Measurements from ENCODE around the gene CIB4.
A peak's percentile ranks its signal among the peaks of the same experiment; 100 is the strongest.
"Not testable (repeated sequence)": the region's sequence is repeated elsewhere in the genome, so short reads cannot be mapped to it uniquely, and the experiment has no call there.

Gene CIB4

DNA sequence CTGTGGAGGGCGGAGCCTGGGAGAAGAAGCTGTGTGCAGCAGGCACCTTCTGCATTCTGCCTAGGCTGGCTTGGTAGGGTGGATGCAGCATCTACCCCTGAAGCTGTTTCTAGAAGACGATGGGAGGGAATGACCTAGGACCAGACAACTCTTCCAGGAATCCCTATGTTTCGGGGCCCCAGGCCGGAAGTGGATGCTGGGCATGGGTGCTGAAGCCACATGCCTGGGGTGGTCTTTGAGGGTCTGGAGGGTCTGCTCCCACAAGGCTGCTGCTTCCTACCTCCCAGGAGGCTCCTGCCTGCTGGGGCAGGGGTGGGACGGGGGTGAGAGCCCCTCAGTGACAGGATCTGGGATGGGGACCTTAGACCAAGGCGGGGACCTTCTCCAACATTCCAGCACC lies 61.0 kb downstream of the CIB4 start:
- no peak for DNase-seq

- no peak for DNase-seq
Measured at GRCh38 chr2:26579723-26580040, 61.5 kb downstream of the CIB4 start.

DNA sequence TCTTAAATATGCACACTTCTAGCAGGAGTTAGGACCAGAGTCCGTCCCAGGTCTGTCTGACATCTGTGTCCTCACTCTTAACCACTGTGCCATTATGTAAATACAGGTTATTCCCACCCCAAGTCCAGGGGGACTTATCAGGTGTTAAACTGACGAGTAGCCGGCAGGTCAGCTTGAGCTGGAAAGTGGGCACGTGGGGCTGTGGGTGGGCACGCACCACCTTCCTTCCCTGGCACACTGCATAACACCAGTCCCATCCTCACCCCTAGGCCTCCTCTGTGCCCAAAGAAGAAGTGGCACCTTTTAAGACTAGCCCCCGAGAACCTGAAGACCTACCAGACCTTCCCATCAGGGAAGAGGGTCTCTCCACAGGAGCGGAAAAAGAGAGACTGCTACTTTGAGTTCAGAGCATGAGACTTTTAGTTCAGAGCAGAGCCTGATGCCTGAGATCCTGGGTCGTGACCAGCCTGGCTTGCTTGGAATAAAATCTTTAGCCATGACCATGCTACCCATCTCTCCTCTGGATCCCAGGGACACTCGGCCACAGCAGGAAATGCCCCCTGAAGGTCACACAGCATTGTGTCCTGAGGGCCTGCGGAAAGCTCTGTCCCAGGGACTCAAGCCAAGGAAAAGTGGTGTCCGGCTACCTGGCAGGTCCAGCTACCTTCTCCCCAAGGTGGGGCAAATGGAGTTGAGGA lies 62.0 kb downstream of the CIB4 start:
- DNase-seq: no peak

DNA sequence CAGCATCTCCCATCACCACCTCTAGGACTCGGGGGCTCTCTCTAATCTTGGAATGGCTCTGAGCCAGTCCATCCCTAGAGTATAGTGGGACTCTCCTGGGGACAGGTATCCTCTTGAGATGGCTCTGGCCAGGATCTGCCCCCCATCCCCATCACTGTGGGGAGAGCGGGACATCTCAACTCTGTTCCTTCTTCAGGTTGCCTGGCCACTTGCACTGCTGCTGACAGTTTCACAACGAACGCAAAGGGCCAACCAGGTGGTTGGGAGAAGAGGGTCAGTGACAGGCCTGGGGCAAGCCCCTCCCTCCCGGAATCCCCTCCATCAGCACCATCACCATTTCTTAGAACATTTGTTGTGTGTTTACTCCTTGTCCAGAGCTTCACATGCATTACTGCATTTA lies 62.6 kb downstream of the CIB4 start:
- no peak for DNase-seq

- no peak for DNase-seq
Measured at GRCh38 chr2:26578113-26578458, 63.1 kb downstream of the CIB4 start.

DNA sequence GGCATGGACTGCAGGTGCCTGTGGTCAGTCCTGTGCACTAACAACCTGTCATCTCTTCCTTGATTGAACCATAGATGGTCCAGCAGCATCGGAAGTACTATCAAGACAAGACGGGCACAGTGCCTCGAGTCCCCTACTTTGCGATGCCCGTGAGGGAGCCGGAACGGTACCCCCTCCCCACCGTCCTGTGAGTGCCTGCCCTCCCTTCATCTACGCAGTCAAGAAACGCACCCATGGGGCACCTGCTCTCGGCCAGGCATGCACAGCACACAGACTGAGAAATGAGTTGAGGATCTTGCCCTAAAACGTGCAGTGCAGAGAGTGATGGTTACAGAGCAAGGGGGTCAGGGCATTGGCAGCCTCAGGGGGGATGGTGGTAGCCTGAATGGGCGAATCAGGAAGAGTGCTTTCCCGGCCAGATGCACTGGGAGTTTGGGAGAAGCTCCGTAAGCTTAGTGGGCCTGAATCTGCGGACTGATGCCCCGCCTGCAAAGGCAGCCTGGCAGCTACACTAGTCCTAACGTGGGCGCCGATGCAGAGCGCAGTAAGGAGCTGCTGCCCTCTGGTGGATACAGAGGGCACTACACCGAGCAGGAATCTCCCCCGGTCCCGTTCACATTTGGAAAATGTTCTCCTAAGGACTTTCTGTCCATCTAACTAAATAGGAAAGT lies 63.6 kb downstream of the CIB4 start:
- DNase-seq: peak; percentile 61

DNA sequence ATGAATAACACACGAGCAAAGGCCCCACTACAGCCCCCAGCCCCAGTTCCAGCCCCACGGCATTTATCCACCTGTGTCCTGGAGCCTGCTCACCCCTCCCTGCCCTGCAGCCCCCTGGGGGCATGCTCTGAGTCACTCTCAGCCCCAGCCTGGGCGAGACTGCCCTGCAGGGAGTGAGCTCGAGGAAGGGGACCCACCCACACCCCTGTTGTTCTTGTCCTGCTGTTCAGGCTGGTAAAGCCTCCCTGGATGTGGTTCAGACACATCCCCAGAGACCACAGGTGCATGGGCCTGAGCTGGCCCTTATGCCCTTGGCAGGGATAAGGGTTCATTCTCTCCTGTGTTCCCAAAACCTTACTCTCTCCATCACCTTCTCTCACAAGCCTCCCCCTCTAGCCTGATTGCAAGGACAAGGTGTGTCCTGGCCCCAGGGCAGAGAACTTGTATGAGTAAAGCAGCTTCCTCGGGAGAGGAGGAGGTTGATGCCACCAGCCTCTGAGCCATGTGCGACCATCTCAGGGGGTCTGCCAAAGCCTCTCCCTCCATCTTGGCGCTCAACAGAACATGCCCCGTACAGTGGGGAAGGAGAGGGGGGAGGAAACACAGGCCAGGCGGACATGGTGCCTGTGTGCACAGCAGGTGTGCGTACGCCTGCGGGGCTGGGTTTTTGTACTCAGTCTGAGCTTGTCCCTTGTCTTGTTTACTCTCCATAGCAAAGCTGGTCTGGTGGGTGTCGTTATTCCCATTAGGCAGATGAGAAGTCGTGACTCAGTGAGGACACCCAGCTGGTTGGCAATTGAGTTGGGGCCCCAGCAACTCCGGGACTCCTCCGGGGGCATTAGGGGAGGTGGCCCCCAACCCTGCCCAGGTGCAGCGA lies 64.4 kb downstream of the CIB4 start:
- no peak for DNase-seq

DNA sequence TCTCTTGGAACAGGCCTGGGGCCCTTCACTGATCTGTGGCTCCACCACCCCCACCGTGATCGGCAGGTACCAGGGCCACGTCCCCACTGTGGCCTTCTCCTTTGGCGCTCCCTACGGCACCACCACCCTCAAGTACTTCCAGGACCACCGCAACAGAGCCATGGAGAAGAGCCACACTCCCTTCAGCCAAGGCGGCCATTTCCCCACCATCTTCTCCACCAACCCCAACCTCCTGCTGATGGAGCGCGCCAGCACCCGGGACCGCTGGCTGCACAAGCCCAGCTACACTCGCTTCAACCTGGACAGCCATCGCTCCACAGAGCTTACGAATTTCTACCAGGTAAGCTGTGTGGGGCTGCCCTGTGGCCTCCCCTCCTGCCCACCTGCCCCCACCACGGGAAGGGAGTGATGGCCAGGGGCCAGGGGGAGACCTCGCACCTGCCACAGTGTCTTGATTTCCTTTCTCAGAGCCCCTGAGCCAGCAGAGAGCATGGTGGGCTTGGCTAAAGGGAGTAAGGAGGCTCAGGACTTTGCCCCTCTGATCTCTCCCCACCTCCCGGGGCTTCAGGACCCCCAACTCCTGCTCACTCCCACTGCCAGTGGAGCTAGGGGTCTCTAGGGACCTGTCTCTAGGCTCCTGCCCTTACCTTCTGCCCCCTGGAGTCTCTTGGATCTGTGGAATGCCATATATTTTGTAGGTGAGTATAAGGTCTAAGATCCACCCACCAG lies 65.2 kb downstream of the CIB4 start:
- no peak for DNase-seq

- no peak for DNase-seq
Measured at GRCh38 chr2:26574900-26575560, 66.1 kb downstream of the CIB4 start.

DNA sequence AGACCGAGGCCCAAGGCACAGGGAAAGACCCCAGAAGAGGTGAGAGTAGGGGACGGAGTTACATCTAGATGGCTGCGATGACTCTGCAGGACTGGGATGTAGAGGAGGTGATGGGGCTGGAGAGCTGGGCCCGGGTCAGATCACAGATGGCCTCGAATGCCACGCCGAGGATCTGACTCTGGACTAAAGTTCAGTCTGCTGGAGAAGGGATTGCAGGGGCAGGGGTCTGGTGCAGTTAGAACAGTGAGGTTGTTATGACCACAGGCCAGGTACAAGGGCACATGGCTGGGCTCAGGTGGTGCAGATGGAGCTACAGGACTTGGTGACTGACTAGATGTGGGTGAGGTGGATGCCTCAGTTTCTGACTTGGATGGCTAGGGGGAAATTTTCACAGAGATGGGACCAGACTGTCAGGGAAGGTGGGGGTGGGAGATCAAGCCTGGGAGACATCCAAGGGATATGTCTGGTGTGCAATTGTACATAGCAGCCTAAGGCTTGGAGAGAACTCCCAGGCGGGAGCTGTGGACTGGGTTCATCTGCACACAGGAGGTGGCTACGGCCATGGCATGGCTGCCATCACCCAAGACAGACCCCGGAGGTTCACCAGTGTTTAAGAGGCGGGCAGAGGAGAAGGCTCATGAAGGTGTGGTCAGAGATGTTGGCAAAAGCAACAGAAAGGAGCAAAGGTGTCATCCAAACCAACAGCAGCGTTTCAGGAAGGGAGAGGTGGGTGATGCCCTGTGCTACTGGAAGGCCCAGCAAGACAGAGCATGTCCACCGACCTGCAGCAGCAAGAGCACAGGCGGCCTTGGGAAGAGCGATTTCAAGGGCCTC lies 66.9 kb downstream of the CIB4 start:
- no peak for DNase-seq

GRCh38 chr2:26573241-26573925 lies 67.8 kb downstream of the CIB4 start:
- no peak for DNase-seq

DNA sequence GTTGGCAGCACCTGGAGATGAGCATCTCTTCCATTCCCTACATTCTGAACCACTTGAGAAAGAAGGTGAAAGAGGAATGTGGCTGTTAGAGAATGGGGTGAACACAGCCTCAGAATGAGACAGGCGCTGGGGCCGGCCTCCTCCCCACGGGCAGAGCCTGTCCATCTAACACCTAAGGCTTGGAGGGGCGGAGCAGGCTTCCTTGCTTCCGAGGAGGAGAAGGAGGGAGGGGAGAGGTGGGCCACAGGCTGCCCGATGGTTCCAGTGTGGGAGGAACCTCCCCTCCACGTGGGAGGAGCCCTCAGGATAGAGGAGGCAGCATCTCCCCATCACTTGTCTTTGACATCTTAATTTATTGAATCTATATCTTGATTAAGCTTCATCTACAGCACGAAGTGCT lies 68.6 kb downstream of the CIB4 start:
- DNase-seq: no peak

DNA sequence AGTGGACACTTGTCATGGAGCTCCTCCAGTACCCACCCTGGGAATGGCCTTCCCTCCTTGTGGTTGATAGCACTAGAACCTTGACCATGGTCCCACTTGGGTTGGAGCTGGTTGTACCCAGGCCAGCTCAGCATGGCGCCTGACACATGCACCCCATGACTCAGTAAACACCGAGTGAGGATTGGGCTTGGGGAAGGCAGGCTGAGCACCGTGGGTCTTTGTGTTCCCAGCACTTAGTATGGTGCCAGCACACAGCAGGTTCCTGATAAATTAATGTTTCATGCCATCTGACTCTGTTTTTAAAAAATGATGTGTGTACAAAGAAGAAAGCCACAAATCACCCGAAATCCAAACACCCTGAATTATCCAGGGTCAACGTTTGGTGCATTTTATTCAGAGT lies 69.8 kb downstream of the CIB4 start:
- DNase-seq: no peak

DNA sequence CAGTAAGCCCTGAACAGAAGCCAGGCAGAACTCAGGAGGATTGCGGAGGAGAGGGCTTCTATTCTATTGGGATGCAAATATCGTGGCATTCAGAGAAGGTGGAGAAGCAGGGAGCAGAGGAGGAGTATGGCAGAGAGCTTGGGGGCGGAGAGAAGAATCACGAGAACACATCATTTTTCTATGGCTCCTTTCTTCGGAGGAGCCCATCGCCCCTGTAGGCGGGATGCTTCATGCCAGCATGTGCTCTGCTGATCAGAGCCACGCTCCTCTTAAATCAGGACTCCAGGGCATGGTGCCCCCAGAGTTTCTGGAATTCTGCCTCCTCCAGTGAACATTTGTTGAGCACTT lies 71.1 kb downstream of the CIB4 start:
- DNase-seq: no peak

GRCh38 chr2:26569216-26570082 lies 71.7 kb downstream of the CIB4 start:
- no peak for DNase-seq

DNA sequence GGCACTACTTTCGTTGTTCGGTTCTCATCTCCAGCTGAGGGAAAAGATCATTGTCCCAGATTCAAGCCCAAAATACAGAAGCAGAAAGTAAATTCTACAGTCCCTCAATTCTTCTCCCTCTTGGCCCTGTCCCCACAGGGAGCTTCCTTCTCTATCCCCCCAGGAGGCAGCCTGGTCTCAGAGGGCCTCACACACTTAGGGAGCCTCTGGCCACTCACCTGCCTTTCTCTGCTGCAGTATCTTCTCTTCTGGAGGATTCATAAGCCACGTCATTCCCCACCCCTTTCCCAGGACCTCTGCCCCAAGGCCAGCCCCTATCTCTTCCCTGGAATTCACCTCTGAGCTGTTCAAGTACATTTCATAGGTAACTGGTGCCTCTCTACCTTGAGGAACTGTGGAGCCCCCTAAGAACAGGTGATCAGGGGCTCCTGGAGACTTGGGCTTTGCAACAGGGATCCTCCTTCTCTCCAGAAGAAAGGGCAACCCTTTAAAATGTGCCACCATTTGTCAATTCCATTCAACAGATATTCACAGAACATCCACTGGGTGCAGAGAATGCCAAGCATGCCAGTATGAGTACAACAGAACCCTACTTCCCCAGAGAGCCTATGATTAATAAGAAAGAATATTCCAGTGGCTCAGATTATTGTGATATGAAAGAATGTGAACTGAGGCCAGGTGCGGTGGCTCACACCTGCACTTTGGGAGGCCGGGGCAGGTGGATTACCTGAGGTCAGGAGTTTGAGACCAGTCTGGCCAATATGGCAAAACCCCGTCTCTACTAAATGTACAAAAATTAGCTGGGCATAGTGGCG lies 72.9 kb downstream of the CIB4 start:
- no peak for DNase-seq

GRCh38 chr2:26567534-26567933 lies 73.6 kb downstream of the CIB4 start:
- no peak for DNase-seq

- DNase-seq: not testable (repeated sequence)
Measured at GRCh38 chr2:26566731-26567130, 74.4 kb downstream of the CIB4 start.

- DNase-seq: no peak
Measured at GRCh38 chr2:26566081-26566375, 75.1 kb downstream of the CIB4 start.
